ENCODE results near the gene GYS2. TPM values are rescaled to one million over a fixed set of nuclear protein-coding genes. Genes with fewer than 3 reads are reported as not detected.

The GYS2 gene
- total and polyA plus RNA-seq, 9 of the 15 experiments (the other 6 are each of a cell fraction or from before 2014, with no cell fraction given) = not detected

DNA sequence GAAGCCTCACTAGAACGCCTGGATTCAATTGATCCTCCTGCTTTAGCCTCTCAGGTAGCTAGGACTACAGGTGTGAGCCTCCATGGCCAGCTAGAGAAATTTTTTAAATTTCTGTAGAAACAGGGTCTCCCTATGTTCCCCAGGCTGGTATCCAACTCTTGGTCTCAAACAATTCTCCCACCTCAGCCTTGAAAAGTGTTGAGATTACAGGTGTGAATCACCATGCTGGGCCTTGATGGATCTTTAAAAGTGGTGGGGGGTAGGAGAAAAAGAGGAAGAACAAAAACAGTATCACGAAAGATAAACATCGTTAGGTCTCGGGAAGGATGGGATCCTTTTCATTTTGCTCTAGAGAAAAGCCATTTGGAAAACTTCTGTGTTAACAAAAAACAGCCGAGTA, 4.5 kb downstream of the GYS2 start (continued):
- TF ChIP-seq, protein P1, sequence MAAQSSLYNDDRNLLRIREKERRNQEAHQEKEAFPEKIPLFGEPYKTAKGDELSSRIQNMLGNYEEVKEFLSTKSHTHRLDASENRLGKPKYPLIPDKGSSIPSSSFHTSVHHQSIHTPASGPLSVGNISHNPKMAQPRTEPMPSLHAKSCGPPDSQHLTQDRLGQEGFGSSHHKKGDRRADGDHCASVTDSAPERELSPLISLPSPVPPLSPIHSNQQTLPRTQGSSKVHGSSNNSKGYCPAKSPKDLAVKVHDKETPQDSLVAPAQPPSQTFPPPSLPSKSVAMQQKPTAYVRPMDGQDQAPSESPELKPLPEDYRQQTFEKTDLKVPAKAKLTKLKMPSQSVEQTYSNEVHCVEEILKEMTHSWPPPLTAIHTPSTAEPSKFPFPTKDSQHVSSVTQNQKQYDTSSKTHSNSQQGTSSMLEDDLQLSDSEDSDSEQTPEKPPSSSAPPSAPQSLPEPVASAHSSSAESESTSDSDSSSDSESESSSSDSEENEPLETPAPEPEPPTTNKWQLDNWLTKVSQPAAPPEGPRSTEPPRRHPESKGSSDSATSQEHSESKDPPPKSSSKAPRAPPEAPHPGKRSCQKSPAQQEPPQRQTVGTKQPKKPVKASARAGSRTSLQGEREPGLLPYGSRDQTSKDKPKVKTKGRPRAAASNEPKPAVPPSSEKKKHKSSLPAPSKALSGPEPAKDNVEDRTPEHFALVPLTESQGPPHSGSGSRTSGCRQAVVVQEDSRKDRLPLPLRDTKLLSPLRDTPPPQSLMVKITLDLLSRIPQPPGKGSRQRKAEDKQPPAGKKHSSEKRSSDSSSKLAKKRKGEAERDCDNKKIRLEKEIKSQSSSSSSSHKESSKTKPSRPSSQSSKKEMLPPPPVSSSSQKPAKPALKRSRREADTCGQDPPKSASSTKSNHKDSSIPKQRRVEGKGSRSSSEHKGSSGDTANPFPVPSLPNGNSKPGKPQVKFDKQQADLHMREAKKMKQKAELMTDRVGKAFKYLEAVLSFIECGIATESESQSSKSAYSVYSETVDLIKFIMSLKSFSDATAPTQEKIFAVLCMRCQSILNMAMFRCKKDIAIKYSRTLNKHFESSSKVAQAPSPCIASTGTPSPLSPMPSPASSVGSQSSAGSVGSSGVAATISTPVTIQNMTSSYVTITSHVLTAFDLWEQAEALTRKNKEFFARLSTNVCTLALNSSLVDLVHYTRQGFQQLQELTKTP (IDR thresholded peaks at IDR 0.05; ENCODE audit: low read depth in 1 of 2, partially characterized antibody in 2 of 2) = no peak
- TF ChIP-seq MTA2 (IDR thresholded peaks at IDR 0.05; ENCODE audit: low read depth) (no peak), GTF2E2 (tag; IDR thresholded peaks at IDR 0.05) (no peak), SMC3 (conservative IDR thresholded peaks at IDR 0.05; ENCODE audit: insufficient read depth, low read depth, low read length) (no peak), PTBP1 (IDR thresholded peaks at IDR 0.05; ENCODE audit: low read depth, low read length) (no peak)
- TF ChIP-seq, protein P2, sequence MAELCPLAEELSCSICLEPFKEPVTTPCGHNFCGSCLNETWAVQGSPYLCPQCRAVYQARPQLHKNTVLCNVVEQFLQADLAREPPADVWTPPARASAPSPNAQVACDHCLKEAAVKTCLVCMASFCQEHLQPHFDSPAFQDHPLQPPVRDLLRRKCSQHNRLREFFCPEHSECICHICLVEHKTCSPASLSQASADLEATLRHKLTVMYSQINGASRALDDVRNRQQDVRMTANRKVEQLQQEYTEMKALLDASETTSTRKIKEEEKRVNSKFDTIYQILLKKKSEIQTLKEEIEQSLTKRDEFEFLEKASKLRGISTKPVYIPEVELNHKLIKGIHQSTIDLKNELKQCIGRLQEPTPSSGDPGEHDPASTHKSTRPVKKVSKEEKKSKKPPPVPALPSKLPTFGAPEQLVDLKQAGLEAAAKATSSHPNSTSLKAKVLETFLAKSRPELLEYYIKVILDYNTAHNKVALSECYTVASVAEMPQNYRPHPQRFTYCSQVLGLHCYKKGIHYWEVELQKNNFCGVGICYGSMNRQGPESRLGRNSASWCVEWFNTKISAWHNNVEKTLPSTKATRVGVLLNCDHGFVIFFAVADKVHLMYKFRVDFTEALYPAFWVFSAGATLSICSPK (IDR thresholded peaks at IDR 0.05; ENCODE audit: borderline replicate concordance) = no peak
- TF ChIP-seq, protein P3, sequence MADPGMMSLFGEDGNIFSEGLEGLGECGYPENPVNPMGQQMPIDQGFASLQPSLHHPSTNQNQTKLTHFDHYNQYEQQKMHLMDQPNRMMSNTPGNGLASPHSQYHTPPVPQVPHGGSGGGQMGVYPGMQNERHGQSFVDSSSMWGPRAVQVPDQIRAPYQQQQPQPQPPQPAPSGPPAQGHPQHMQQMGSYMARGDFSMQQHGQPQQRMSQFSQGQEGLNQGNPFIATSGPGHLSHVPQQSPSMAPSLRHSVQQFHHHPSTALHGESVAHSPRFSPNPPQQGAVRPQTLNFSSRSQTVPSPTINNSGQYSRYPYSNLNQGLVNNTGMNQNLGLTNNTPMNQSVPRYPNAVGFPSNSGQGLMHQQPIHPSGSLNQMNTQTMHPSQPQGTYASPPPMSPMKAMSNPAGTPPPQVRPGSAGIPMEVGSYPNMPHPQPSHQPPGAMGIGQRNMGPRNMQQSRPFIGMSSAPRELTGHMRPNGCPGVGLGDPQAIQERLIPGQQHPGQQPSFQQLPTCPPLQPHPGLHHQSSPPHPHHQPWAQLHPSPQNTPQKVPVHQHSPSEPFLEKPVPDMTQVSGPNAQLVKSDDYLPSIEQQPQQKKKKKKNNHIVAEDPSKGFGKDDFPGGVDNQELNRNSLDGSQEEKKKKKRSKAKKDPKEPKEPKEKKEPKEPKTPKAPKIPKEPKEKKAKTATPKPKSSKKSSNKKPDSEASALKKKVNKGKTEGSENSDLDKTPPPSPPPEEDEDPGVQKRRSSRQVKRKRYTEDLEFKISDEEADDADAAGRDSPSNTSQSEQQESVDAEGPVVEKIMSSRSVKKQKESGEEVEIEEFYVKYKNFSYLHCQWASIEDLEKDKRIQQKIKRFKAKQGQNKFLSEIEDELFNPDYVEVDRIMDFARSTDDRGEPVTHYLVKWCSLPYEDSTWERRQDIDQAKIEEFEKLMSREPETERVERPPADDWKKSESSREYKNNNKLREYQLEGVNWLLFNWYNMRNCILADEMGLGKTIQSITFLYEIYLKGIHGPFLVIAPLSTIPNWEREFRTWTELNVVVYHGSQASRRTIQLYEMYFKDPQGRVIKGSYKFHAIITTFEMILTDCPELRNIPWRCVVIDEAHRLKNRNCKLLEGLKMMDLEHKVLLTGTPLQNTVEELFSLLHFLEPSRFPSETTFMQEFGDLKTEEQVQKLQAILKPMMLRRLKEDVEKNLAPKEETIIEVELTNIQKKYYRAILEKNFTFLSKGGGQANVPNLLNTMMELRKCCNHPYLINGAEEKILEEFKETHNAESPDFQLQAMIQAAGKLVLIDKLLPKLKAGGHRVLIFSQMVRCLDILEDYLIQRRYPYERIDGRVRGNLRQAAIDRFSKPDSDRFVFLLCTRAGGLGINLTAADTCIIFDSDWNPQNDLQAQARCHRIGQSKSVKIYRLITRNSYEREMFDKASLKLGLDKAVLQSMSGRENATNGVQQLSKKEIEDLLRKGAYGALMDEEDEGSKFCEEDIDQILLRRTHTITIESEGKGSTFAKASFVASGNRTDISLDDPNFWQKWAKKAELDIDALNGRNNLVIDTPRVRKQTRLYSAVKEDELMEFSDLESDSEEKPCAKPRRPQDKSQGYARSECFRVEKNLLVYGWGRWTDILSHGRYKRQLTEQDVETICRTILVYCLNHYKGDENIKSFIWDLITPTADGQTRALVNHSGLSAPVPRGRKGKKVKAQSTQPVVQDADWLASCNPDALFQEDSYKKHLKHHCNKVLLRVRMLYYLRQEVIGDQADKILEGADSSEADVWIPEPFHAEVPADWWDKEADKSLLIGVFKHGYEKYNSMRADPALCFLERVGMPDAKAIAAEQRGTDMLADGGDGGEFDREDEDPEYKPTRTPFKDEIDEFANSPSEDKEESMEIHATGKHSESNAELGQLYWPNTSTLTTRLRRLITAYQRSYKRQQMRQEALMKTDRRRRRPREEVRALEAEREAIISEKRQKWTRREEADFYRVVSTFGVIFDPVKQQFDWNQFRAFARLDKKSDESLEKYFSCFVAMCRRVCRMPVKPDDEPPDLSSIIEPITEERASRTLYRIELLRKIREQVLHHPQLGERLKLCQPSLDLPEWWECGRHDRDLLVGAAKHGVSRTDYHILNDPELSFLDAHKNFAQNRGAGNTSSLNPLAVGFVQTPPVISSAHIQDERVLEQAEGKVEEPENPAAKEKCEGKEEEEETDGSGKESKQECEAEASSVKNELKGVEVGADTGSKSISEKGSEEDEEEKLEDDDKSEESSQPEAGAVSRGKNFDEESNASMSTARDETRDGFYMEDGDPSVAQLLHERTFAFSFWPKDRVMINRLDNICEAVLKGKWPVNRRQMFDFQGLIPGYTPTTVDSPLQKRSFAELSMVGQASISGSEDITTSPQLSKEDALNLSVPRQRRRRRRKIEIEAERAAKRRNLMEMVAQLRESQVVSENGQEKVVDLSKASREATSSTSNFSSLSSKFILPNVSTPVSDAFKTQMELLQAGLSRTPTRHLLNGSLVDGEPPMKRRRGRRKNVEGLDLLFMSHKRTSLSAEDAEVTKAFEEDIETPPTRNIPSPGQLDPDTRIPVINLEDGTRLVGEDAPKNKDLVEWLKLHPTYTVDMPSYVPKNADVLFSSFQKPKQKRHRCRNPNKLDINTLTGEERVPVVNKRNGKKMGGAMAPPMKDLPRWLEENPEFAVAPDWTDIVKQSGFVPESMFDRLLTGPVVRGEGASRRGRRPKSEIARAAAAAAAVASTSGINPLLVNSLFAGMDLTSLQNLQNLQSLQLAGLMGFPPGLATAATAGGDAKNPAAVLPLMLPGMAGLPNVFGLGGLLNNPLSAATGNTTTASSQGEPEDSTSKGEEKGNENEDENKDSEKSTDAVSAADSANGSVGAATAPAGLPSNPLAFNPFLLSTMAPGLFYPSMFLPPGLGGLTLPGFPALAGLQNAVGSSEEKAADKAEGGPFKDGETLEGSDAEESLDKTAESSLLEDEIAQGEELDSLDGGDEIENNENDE (IDR thresholded peaks at IDR 0.05; ENCODE audit: low read depth, low read length) = no peak

Data from K562 (cell line).